Testis (tissue), 2 donors: ENCODE measurements around the gene UBE2D3.

ENCODE experiments used
- CTCF ChIP-seq, 3 experiments: fragments of 450-650 bp in 2 of 3; fragments of 200-600 bp in 1 of 3; sonication (generic) in 1 of 3; IDR thresholded peaks; one replicate each; pipeline ENCODE4 v1.5.1; 2016 to 2019; ENCODE audit warnings: antibody characterized with exemption in 3 of 3, mild to moderate bottlenecking in 2 of 3, moderate library complexity in 1 of 3
- POLR2A ChIP-seq: fragments of 450-650 bp; IDR thresholded peaks from one replicate; pipeline ENCODE4 v1.6.1; 2017; ENCODE audit warnings: antibody characterized with exemption, mild to moderate bottlenecking, moderate library complexity

GRCh38 chr4:102843273-102843672, 15.9 kb upstream of the UBE2D3 start:
- TF ChIP-seq CTCF (IDR thresholded peaks at IDR 0.05) (no peak), POLR2A (no peak)
